Gastroesophageal sphincter (tissue), 4 donors: ENCODE data around the gene PRDM15. TPM values are rescaled to one million over a fixed set of nuclear protein-coding genes. Genes with fewer than 3 reads are reported as not detected.

Experiments used
- ATAC-seq: fragments of 150-250 bp; one replicate; pipeline ENCODE4 v1.9.1; 2016; ENCODE audit warnings: mild to moderate bottlenecking, moderate library complexity
- H3K27ac ChIP-seq, 4 donors: fragments of 200-600 bp; sonication (generic) in 3 of 4; 1 replicate in 3 of 4; 2 replicates in 1 of 4; pipeline ENCODE4 v1.5.1; 2016 to 2019
- H3K27me3 ChIP-seq: fragments of 200-600 bp; sonication (generic); one replicate; pipeline ENCODE4 v1.5.1; 2019
- H3K36me3 ChIP-seq, 2 donors: fragments of 200-600 bp; sonication (generic); one replicate each; pipeline ENCODE4 v1.5.1; 2019; ENCODE audit warnings: control low read depth in 1 of 2
- H3K4me1 ChIP-seq, 3 donors: fragments of 200-600 bp; sonication (generic); 1 replicate in 2 of 3; 2 replicates in 1 of 3; pipeline ENCODE4 v1.5.1; 2016 to 2019; ENCODE audit warnings: control low read depth in 2 of 3
- H3K4me3 ChIP-seq, 2 donors: fragments of 200-600 bp; sonication (generic); one replicate each; pipeline ENCODE4 v1.5.1; 2019; ENCODE audit warnings: mild to moderate bottlenecking in 1 of 2, moderate library complexity in 1 of 2
- H3K9me3 ChIP-seq, 3 donors: fragments of 200-600 bp; sonication (generic); one replicate each; pipeline ENCODE4 v1.5.1; 2017 to 2019; ENCODE audit warnings: control low read depth in 2 of 3
- CTCF ChIP-seq, 4 experiments: fragments of 200-600 bp in 2 of 4; fragments of 450-650 bp in 2 of 4; sonication (generic) in 1 of 4; IDR thresholded peaks; one replicate each; pipeline ENCODE4 v1.5.1; 2017 to 2019; ENCODE audit warnings: antibody characterized with exemption in 4 of 4, mild to moderate bottlenecking in 2 of 4, moderate library complexity in 2 of 4
- EP300 ChIP-seq: sonication (generic); formaldehyde crosslinking; IDR thresholded peaks from one replicate; pipeline ENCODE4 v1.6.1; 2017; ENCODE audit warnings: antibody characterized with exemption, mild to moderate bottlenecking
- POLR2A ChIP-seq, 2 donors: fragments of 450-650 bp; IDR thresholded peaks; one replicate each; pipeline ENCODE4 v1.6.1; 2017; ENCODE audit warnings: antibody characterized with exemption in 2 of 2, mild to moderate bottlenecking in 2 of 2, moderate library complexity in 1 of 2
- POLR2AphosphoS5 ChIP-seq: sonication (generic); formaldehyde crosslinking; IDR thresholded peaks from one replicate; pipeline ENCODE4 v1.6.1; 2017; ENCODE audit warnings: antibody characterized with exemption
- WGBS, 2 donors: methylation state at CpG; one replicate each; pipeline ENCODE4 v1.1.5; 2018; ENCODE audit warnings: low coverage in 1 of 2; 5-methylcytosine and 5-hydroxymethylcytosine counted together
- total RNA-seq, 4 donors: library from RNA; depleted of rRNA; stranded (reverse); fragments of >200 nt; gene quantifications; one replicate each; pipeline ENCODE4 v1.1.0, GENCODE V29; 2016

The PRDM15 gene
- total RNA-seq, 4 donors from 2014 or later: 2.9 to 8.2 (median 7.2) TPM

- H3K27ac ChIP-seq: no peak overlapping the region
- no peaks in the 10 kb centered on the region for H3K9me3 ChIP-seq
- no peaks in the 10 kb centered on the region for H3K27me3 ChIP-seq
- H3K36me3 ChIP-seq: peaks cover 0 to 71% of the 10 kb centered on the region in 2 donors
- H3K4me1 ChIP-seq: no peaks in the 10 kb centered on the region
- no peak for ATAC-seq
- H3K4me3 ChIP-seq: no peak overlapping the region
- TF ChIP-seq EP300: no peak
- 100% methylated on average over 1 to 2 of the region's 21 CpGs for WGBS, 2 donors
Measured at GRCh38 chr21:41830764-41831452, 48.2 kb downstream of the PRDM15 start.

- TF ChIP-seq POLR2A (IDR thresholded peaks at IDR 0.05) (no peak), EP300 (no peak), POLR2AphosphoS5 (no peak), CTCF (IDR thresholded peaks at IDR 0.05) (no peak)
- H3K4me3 ChIP-seq: no peak overlapping the region
Measured at GRCh38 chr21:41830145-41830707, 48.9 kb downstream of the PRDM15 start.

GRCh38 chr21:41828884-41829360 lies 50.2 kb downstream of the PRDM15 start:
- no peak for ATAC-seq
- WGBS, 2 donors: 57 to 64% methylated on average over 3 of the region's 3 CpGs
- no peak for TF ChIP-seq EP300
- TF ChIP-seq POLR2AphosphoS5: no peak
- no peak for TF ChIP-seq POLR2A (IDR thresholded peaks at IDR 0.05)
- TF ChIP-seq CTCF (IDR thresholded peaks at IDR 0.05): no peak
- Histone ChIP-seq H3K27ac (no peak overlapping the region), H3K4me3 (no peak overlapping the region), H3K9me3 (no peaks in the 10 kb centered on the region), H3K4me1 (no peaks in the 10 kb centered on the region), H3K36me3 (peaks cover 0 to 71% of the 10 kb centered on the region in 2 donors), H3K27me3 (no peaks in the 10 kb centered on the region)

More at GRCh38 chr21:41830145-41830707, 48.9 kb downstream of the PRDM15 start:
- H3K9me3 ChIP-seq: no peaks in the 10 kb centered on the region
- 95 to 100% methylated on average over 2 of the region's 2 CpGs for WGBS, 2 donors
- no peaks in the 10 kb centered on the region for H3K4me1 ChIP-seq
- H3K27ac ChIP-seq: no peak overlapping the region
- no peak for ATAC-seq
- no peaks in the 10 kb centered on the region for H3K27me3 ChIP-seq
- H3K36me3 ChIP-seq: peaks cover 0 to 71% of the 10 kb centered on the region in 2 donors

- H3K36me3 ChIP-seq: peaks cover 0 to 71% of the 10 kb centered on the region in 2 donors
- H3K27me3 ChIP-seq: no peaks in the 10 kb centered on the region
- ATAC-seq: no peak
- no peak overlapping the region for H3K4me3 ChIP-seq
- H3K4me1 ChIP-seq: no peaks in the 10 kb centered on the region
- TF ChIP-seq POLR2AphosphoS5 (no peak), EP300 (no peak), CTCF (IDR thresholded peaks at IDR 0.05) (no peak)
- no peaks in the 10 kb centered on the region for H3K9me3 ChIP-seq
- 82 to 100% methylated on average over 11 to 16 of the region's 42 CpGs for WGBS, 2 donors
- H3K27ac ChIP-seq: no peak overlapping the region
Measured at GRCh38 chr21:41827951-41828883, 50.9 kb downstream of the PRDM15 start.

- H3K4me3 ChIP-seq: no peak overlapping the region
- no peaks in the 10 kb centered on the region for H3K9me3 ChIP-seq
- no peaks in the 10 kb centered on the region for H3K4me1 ChIP-seq
- H3K27ac ChIP-seq: no peak overlapping the region
- peaks cover 0 to 77% of the 10 kb centered on the region in 2 donors for H3K36me3 ChIP-seq
- TF ChIP-seq POLR2A (IDR thresholded peaks at IDR 0.05) (no peak), EP300 (no peak), CTCF (IDR thresholded peaks at IDR 0.05) (no peak), POLR2AphosphoS5 (no peak)
- no peaks in the 10 kb centered on the region for H3K27me3 ChIP-seq
- WGBS, 2 donors: 84 to 95% methylated on average over 8 to 15 of the region's 16 CpGs
- no peak for ATAC-seq
Measured at GRCh38 chr21:41825881-41826280, 53.3 kb downstream of the PRDM15 start.
